Measurements from ENCODE around the gene NT5DC2. TPM values are rescaled to one million over a fixed set of nuclear protein-coding genes. Genes with fewer than 3 reads are reported as not detected.

The NT5DC2 gene
- total RNA-seq = 57.3 and 68.6 TPM in 2 replicates

DNA sequence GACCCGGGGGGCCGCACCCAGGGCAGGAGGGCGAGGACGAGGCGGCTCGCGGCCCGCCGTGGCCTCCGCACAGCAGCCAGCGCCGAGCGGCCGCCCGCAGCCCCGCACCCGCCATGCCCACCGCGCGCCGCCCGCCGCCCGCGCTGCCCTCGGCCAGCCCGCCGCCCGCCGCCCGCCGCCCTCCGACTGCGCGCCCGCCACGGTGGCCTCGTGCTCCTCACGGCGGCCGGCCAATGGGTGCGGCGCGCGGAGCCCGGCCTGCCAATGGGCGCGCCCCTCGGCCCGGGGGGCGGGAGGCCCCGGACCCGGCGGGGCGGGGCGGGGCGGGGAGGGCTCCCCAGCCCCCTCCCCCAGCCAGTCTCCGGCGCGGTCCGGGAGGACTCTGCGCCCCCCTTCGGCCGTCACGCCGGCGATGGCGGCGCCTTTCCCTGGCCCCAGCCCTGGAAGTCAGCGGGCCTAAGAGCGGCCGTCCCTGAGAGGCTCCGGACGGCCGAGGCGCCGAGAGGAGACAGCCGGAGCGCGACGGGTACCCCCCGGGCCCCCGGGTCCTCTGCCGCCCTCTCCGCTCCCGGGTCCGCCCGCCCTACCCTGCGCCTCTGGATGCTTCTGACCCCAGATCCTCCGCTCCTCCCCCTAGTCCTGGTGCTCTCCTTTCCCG, at the start of gene NT5DC2:
Gene NT5DC2, minus strand, starts transcription at position 235 of the 658 bp plus-strand sequence. Its CDS starts 120 bp downstream, at position 115.

DNA sequence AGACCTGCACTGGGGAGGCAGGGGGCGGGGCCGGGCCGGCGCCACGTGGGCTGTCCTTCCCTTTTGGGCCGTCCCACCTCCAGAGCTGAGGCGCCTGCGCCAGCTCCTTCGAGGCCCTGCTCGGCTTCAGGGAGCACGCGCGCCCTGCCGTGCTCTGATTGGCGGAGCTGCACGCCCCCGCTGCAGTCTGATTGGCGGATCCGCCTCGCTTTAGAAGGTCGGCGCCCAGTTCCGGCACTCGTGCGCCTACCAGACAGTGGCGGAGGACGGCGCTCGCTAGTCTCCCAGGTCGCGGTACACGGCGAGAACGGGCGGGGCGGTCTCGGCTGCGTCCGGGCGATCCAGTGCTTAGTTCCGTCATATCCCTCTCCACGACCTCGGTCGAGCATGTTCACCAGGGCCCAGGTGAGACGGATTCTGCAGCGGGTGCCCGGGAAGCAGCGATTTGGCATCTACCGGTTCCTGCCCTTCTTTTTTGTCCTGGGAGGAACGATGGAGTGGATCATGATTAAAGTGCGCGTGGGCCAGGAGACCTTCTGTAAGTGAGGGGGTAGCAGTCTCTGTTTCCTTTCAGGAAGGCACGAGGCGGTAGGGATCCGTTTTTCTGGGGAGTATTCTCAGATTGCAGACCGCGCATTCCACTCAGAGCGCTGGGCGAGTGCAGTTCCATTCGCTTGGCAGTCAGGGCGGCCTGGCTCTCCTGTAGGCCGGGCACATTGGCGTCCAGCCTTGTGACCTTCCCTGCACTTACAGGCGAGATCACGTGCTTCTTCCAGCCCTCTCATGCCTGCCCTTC, 2.9 kb upstream of the NT5DC2 start, which contains the start of gene UQCC5:
Gene UQCC5, plus strand, starts transcription at position 237 of the 796 bp plus-strand sequence. Its CDS starts 151 bp downstream, at position 388.

DNA sequence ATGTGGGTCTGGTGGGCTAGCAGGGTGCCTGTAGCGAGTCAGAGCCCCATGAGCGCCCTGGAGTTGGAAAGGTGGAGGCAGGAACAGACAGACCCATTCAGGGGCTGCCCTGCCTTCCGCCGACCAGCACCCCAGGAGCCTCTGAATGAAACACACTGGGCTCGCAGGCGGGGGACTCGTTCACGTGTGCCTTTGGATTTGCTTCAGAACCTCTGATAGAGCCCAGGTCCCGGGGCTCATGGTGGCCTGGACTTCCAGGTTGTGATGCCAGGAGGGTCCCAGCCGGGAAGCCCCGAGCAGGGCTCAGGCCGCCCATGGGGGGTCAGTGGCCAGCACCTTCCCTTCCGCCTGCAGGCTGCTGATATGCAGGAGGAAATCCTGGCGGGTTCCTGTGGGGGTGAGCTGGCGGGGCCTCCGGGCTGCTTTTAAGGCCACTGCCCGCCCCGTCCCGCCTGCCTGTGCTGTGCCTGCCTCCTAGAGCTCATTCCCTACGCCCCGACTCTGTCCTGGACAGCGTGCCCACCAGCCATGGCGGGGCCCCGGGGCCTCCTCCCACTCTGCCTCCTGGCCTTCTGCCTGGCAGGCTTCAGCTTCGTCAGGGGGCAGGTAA, 38.7 kb downstream of the NT5DC2 start, which contains the start of gene STAB1:
Gene STAB1, plus strand, starts transcription at position 453 of the 610 bp plus-strand sequence. Its CDS starts 76 bp downstream, at position 529.

Small RNAs within 50 kb of the gene (small RNA-seq; reads per million reads assigned to genes)
- gene RNU6-856P (ENCODE audit: low replicate concordance) (not detected), gene RNU6ATAC16P (ENCODE audit: low replicate concordance) (0.10 reads per million)

Other genes with a start within 250 kb of the NT5DC2 start
- gene GLYCTK, start 246.0 kb downstream of the NT5DC2 start, total RNA-seq = 15.5 and 16.4 TPM in 2 replicates
- 7.0 and 7.7 TPM in 2 replicates for gene DNAH1, start 217.5 kb downstream of the NT5DC2 start, total RNA-seq
- 56.9 and 70.0 TPM in 2 replicates for gene BAP1, start 123.8 kb downstream of the NT5DC2 start, total RNA-seq
- gene PHF7, start 123.2 kb downstream of the NT5DC2 start, total RNA-seq = 2.8 and 6.2 TPM in 2 replicates
- under 0.01 TPM in 2 replicates for gene SEMA3G, start 88.8 kb downstream of the NT5DC2 start, total RNA-seq
- 2.0 TPM in 1 of 2 replicates, not detected in the other for gene TNNC1, start 79.8 kb downstream of the NT5DC2 start, total RNA-seq
- gene NISCH, start 78.3 kb downstream of the NT5DC2 start, total RNA-seq = 50.3 and 57.0 TPM in 2 replicates
- gene STAB1, start 38.5 kb downstream of the NT5DC2 start, total RNA-seq = under 0.01 and 0.57 TPM in 2 replicates
- 0.88 and 7.3 TPM in 2 replicates for gene UQCC5, start 2.7 kb upstream of the NT5DC2 start, total RNA-seq
- gene PBRM1, start 152.1 kb upstream of the NT5DC2 start, total RNA-seq = 86.4 and 93.6 TPM in 2 replicates
- gene GNL3, start 152.2 kb upstream of the NT5DC2 start, total RNA-seq = 134 and 171 TPM in 2 replicates
- 80.5 and 96.1 TPM in 2 replicates for gene GLT8D1, start 171.9 kb upstream of the NT5DC2 start, total RNA-seq
- gene SPCS1, start 172.2 kb upstream of the NT5DC2 start, total RNA-seq = 70.2 and 75.5 TPM in 2 replicates
- 23.2 and 34.8 TPM in 2 replicates for gene NEK4, start 237.1 kb upstream of the NT5DC2 start, total RNA-seq
- gene ITIH1, start 243.7 kb upstream of the NT5DC2 start, total RNA-seq = not detected in 2 replicates

Data from placental pericyte (primary cell).